Tibial nerve (tissue), 4 donors: ENCODE data around the gene C9orf78. TPM values are rescaled to one million over a fixed set of nuclear protein-coding genes. Genes with fewer than 3 reads are reported as not detected.

Source experiments
- DNase-seq, 2 donors: peaks; one replicate each; pipeline ENCODE4 v3.0.0-alpha.2; 2019; ENCODE audit warnings: low spot score in 2 of 2
- H3K27ac ChIP-seq, 4 donors: fragments of 200-600 bp; sonication (generic) in 3 of 4; one replicate each; pipeline ENCODE4 v1.5.1; 2017 to 2019; ENCODE audit warnings: mild to moderate bottlenecking in 1 of 4
- H3K27me3 ChIP-seq, 2 donors: fragments of 200-600 bp; sonication (generic) in 1 of 2; one replicate each; pipeline versions ENCODE4 v1.5.1 to v1.6.0; 2017 to 2019
- H3K36me3 ChIP-seq, 3 donors: fragments of 200-600 bp; sonication (generic); one replicate each; pipeline ENCODE4 v1.5.1; 2018 to 2019
- H3K4me1 ChIP-seq, 4 donors: fragments of 200-600 bp; sonication (generic) in 3 of 4; one replicate each; pipeline ENCODE4 v1.5.1; 2017 to 2019
- H3K4me3 ChIP-seq, 4 donors: fragments of 200-600 bp; sonication (generic) in 3 of 4; one replicate each; pipeline ENCODE4 v1.5.1; 2017 to 2019; ENCODE audit warnings: mild to moderate bottlenecking in 1 of 4, moderate library complexity in 1 of 4
- H3K9me3 ChIP-seq, 4 donors: fragments of 200-600 bp; sonication (generic) in 3 of 4; one replicate each; pipeline ENCODE4 v1.5.1; 2017 to 2019
- EP300 ChIP-seq, 2 donors: sonication (generic); formaldehyde crosslinking; IDR thresholded peaks; one replicate each; pipeline ENCODE4 v1.6.1; 2017; ENCODE audit warnings: antibody characterized with exemption in 2 of 2, mild to moderate bottlenecking in 1 of 2
- POLR2A ChIP-seq, 2 donors: fragments of 450-650 bp; IDR thresholded peaks; one replicate each; pipeline ENCODE4 v1.6.1; 2017; ENCODE audit warnings: antibody characterized with exemption in 2 of 2, mild to moderate bottlenecking in 2 of 2, moderate library complexity in 2 of 2
- WGBS, 2 donors: methylation state at CpG; one replicate each; pipeline ENCODE4 v1.1.5; 2018; 5-methylcytosine and 5-hydroxymethylcytosine counted together
- total RNA-seq, 4 donors: library from RNA; depleted of rRNA; stranded (reverse); fragments of >200 nt; gene quantifications; one replicate each; pipeline ENCODE4 v1.1.0, GENCODE V29; 2016
- TF ChIP-seq, protein P1 (sequence below), 5 experiments: fragments of 200-600 bp in 3 of 5; fragments of 450-650 bp in 2 of 5; sonication (generic) in 3 of 5; IDR thresholded peaks; one replicate each; pipeline ENCODE4 v1.5.1; 2016 to 2019; ENCODE audit warnings: antibody characterized with exemption in 5 of 5, mild to moderate bottlenecking in 3 of 5, moderate library complexity in 2 of 5

C9orf78 gene
- total RNA-seq, 4 donors from 2014 or later, result 44.4 to 61.2 (median 52.7) TPM

DNA sequence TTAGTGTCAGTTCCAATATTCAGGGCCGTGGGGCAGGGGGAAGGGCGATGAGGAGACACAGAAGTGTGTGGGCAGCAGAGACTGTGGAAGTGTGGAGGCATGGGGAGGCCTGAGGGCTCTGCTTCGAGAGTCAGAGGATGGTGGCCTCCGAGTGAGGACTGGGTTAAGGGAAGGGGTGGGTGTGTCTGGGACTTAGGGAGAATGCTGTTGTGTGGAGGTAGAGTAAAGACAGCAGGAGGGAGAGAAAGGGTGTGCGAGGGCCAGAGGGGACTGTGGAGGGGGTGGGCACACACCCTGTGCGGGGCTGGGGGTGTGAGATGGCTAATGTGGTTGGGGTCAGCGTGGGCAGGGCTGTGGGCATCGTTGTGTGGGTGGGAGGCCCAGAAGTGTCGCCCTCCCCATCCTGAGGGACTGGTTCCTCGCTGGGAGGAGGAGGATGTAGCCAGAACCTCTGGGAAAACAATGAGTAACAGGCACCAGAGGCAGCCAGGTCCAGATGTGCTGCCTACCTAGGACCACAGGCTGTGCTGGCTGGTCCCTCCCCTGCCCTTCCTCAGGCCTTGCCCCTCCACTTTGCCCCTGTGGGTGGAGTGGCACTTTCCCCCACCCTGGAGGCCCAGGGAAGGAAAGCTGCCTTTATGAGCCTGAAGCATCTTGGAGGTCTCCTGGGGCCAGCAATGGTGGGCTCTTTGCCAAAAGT, 4.4 kb upstream of the C9orf78 start:
- Histone ChIP-seq H3K27me3 (no peaks in the 10 kb centered on the region), H3K4me3 (no peak overlapping the region), H3K36me3 (peaks cover 0 to 7% (median 0%) of the 10 kb centered on the region in 3 donors), H3K4me1 (peaks cover 0 to 42% (median 15%) of the 10 kb centered on the region in 4 donors), H3K27ac (no peak overlapping the region), H3K9me3 (no peaks in the 10 kb centered on the region)
- DNase-seq, result no peak
- TF ChIP-seq POLR2A (IDR thresholded peaks at IDR 0.05) (no peak), EP300 (IDR thresholded peaks at IDR 0.05) (no peak)
- WGBS, 2 donors, result 35 to 44% methylated on average over 10 of the region's 10 CpGs

DNA sequence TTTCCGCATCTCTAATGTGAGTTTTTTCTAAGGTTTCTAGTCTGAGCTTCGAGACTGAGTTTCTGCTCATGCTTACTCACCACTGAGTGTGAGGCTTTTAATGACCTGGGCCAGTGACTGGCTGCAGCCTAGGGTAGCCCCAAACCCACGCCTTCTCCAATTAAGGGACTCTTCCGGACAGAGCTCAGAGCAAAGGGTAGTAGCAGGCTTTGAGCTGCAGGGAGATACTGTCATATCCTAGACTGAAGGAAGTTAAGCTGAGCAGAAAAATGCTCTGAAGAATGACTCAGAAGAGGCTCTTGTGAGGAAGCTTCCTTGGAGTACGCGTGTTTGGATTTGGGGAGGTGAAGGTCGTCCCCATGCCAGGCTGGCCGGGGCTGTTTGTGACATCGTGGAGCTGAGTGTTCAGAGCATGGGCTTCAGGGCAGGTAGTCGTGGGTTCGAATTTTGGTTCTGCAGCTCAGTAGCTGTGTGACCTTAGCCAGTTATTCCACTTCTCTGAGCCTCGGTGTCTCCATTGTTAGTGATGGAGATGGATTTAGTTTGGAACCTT, 3.7 kb upstream of the C9orf78 start:
- TF ChIP-seq POLR2A (IDR thresholded peaks at IDR 0.05) (no peak), EP300 (IDR thresholded peaks at IDR 0.05) (no peak)
- TF ChIP-seq, protein P1, sequence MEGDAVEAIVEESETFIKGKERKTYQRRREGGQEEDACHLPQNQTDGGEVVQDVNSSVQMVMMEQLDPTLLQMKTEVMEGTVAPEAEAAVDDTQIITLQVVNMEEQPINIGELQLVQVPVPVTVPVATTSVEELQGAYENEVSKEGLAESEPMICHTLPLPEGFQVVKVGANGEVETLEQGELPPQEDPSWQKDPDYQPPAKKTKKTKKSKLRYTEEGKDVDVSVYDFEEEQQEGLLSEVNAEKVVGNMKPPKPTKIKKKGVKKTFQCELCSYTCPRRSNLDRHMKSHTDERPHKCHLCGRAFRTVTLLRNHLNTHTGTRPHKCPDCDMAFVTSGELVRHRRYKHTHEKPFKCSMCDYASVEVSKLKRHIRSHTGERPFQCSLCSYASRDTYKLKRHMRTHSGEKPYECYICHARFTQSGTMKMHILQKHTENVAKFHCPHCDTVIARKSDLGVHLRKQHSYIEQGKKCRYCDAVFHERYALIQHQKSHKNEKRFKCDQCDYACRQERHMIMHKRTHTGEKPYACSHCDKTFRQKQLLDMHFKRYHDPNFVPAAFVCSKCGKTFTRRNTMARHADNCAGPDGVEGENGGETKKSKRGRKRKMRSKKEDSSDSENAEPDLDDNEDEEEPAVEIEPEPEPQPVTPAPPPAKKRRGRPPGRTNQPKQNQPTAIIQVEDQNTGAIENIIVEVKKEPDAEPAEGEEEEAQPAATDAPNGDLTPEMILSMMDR (IDR thresholded peaks at IDR 0.05), result no peak
- Histone ChIP-seq H3K27me3 (no peaks in the 10 kb centered on the region), H3K9me3 (no peaks in the 10 kb centered on the region), H3K4me3 (no peak overlapping the region), H3K4me1 (peaks cover 0 to 48% (median 20%) of the 10 kb centered on the region in 4 donors), H3K36me3 (peaks cover 0 to 7% (median 0%) of the 10 kb centered on the region in 3 donors), H3K27ac (no peak overlapping the region)
- WGBS, 2 donors, result 63 to 75% methylated on average over 12 of the region's 12 CpGs
- DNase-seq, result no peak

DNA sequence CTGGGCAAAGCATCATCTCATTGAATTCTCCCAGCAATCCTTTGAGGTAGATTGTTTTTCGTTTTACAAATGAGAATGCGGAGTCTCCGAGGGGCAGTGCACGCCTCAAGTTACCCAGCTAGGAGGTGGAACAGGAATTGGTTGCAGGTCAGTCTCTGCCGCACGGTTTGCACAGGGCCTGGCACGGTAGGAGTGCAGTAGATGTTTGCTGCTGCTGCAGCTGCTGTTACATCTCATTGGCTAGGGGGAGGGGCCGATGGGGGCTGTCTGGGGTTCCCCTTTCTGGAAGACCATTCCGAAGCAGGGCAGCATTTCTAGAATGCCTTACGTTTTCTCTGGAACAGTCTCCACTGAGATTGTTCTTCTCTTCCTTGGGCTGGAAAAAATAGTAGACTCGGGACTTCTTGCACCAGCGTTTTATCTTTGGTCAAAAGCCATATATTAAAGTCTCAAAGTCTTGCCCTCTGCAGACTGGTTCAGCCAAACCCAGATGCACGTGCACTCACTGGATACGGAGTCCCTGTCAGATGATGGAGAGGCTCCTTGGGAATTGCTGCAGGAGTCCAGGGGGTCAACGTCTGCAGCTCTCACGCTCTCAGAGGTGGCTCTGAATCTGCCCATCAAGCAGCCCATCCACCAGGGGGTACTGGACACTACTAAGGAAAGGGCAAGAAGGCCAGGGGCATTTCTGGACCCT, 1.4 kb upstream of the C9orf78 start:
- H3K27ac ChIP-seq, result peak overlapping the region in 2 of 4 donors; percentile 90 to 91
- WGBS, 2 donors, result 30 to 31% methylated on average over 15 to 16 of the region's 16 CpGs
- no peak for TF ChIP-seq POLR2A (IDR thresholded peaks at IDR 0.05)
- no peak for TF ChIP-seq EP300 (IDR thresholded peaks at IDR 0.05)
- TF ChIP-seq, protein P1 (IDR thresholded peaks at IDR 0.05), result no peak
- peaks cover 0 to 57% (median 25%) of the 10 kb centered on the region in 4 donors for H3K4me1 ChIP-seq
- H3K4me3 ChIP-seq, result peak overlapping the region; percentile 74 to 86 (median 82)
- no peaks in the 10 kb centered on the region for H3K9me3 ChIP-seq
- peak in 1 of 2 donors; percentile 17 for DNase-seq
- H3K27me3 ChIP-seq, result no peaks in the 10 kb centered on the region
- peaks cover 0 to 18% (median 0%) of the 10 kb centered on the region in 3 donors for H3K36me3 ChIP-seq

DNA sequence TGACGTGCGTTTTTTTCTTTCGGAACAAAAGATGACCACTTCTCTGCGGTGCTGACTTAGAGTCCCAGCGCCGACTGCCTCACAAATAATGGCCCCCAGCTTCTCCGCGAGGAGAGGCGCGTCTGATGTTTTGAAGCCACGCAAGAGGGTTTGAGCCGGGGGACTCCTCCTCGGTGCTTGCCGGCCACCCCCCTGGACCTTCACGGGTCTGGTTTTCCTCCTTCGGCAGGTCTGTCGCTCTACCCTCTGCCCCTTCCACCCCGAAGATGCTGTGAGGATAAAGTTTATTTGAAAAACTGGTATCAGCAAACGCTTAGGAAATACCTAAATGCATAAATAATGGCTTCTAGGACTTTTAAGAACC, 767 bp upstream of the C9orf78 start:
- TF ChIP-seq EP300 (IDR thresholded peaks at IDR 0.05), result no peak
- H3K27me3 ChIP-seq, result no peaks in the 10 kb centered on the region
- 1% methylated on average over 18 to 19 of the region's 19 CpGs for WGBS, 2 donors
- no peak for DNase-seq
- H3K27ac ChIP-seq, result peak overlapping the region; percentile 71 to 91 (median 88)
- H3K4me1 ChIP-seq, result peaks cover 0 to 57% (median 25%) of the 10 kb centered on the region in 4 donors
- H3K4me3 ChIP-seq, result peak overlapping the region; percentile 74 to 86 (median 82)
- H3K36me3 ChIP-seq, result peaks cover 2 to 24% (median 5%) of the 10 kb centered on the region in 3 donors
- no peaks in the 10 kb centered on the region for H3K9me3 ChIP-seq

DNA sequence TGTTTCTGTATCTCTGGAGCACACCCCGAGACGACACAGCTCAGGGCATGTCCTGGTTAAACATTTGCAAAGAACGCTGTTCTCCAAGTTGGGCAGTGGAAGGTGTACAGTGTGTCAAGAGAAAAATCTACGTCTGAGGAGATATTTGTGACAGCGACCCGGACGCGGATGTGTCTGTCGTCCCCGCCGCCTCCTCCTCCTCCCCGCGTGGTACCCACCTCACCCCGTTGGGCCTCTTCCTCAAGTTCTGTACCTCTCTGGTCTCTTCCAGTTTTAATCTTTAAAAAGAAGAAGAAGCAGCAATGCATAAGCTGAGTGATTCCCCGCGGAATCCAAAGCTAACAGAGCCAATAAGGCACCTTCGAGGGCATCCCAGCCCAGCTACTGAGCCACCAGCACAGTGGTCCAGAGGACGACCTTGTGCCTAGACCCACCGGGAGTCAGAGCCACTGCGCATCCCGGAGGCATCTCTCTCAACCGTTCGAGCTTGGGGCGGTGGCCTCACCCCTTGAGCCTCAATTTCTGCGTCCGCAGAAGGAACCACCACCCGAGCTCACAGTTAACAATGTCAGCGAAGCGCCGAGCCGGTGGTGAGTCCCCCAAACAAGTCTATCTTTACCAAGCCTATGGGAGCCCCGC, 467 bp downstream of the C9orf78 start:
- TF ChIP-seq EP300 (IDR thresholded peaks at IDR 0.05), result no peak
- 2% methylated on average over 26 to 32 of the region's 32 CpGs for WGBS, 2 donors
- peaks cover 0 to 53% (median 23%) of the 10 kb centered on the region in 4 donors for H3K4me1 ChIP-seq
- peaks cover 8 to 36% (median 11%) of the 10 kb centered on the region in 3 donors for H3K36me3 ChIP-seq
- peak overlapping the region in 3 of 4 donors; percentile 74 to 91 (median 90) for H3K27ac ChIP-seq
- DNase-seq, result no peak
- H3K9me3 ChIP-seq, result no peaks in the 10 kb centered on the region
- H3K4me3 ChIP-seq, result peak overlapping the region; percentile 74 to 92 (median 83)
- no peaks in the 10 kb centered on the region for H3K27me3 ChIP-seq

DNA sequence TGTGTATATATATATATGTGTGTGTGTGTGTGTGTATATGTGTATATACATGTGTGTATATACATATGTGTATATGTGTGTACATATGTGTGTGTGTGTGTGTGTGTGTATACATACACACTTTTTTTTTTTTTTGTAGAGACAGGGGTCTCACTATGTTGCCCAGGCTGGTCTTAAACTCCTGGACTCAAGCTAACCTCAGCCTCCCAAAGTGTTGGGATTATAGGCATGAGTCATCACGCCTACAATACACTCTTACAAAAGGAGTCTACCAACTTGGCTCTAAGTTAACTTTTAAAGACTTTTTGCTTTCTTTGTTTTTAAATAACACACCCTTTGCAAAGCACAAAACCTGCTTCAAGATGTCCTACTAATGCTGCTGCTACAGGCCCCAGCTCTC, 2.1 kb downstream of the C9orf78 start:
- no peak for DNase-seq
- H3K27ac ChIP-seq, result no peak overlapping the region
- H3K4me1 ChIP-seq, result peaks cover 0 to 38% (median 20%) of the 10 kb centered on the region in 4 donors
- WGBS, 2 donors, result 92 to 94% methylated on average over 1 of the region's 1 CpG
- H3K4me3 ChIP-seq, result no peak overlapping the region
- no peaks in the 10 kb centered on the region for H3K27me3 ChIP-seq
- TF ChIP-seq, protein P1 (IDR thresholded peaks at IDR 0.05), result no peak
- TF ChIP-seq POLR2A (IDR thresholded peaks at IDR 0.05) (no peak), EP300 (IDR thresholded peaks at IDR 0.05) (no peak)
- no peaks in the 10 kb centered on the region for H3K9me3 ChIP-seq
- peaks cover 8 to 53% (median 11%) of the 10 kb centered on the region in 3 donors for H3K36me3 ChIP-seq
